HepG2 (cell line): ENCODE results near the gene PSMD3. TPM values are rescaled to one million over a fixed set of nuclear protein-coding genes. Genes with fewer than 3 reads are reported as not detected.

Source experiments
- ARNT2 ChIP-seq: sonication (generic); formaldehyde crosslinking; IDR thresholded peaks from 2 replicates; pipeline ENCODE4 v1.8.0; 2022; ENCODE audit warnings: mild to moderate bottlenecking, low read depth, missing genetic modification reagents, moderate library complexity
- FLYWCH1 ChIP-seq: sonication (generic); formaldehyde crosslinking; IDR thresholded peaks from 2 replicates; pipeline ENCODE4 v1.8.1; 2023; ENCODE audit warnings: mild to moderate bottlenecking, missing genetic modification reagents
- SETDB1 ChIP-seq: sonication (generic); formaldehyde crosslinking; IDR thresholded peaks from 2 replicates; pipeline ENCODE4 v1.5.1; 2020; ENCODE audit warnings: missing genetic modification reagents, mild to moderate bottlenecking, borderline replicate concordance
- SOX13 ChIP-seq, 3 experiments: fragments of 450-650 bp in 1 of 3; sonication (generic) in 1 of 3; formaldehyde crosslinking in 1 of 3; IDR thresholded peaks in 2 of 3; conservative IDR thresholded peaks in 1 of 3; 2 replicates each; pipeline versions ENCODE4 v1.5.0 to v1.6.1; 2016 to 2020; ENCODE audit warnings: antibody characterized with exemption in 1 of 3, mild to moderate bottlenecking in 1 of 3, missing compliant biosample characterization in 1 of 3, missing genetic modification reagents in 1 of 3, moderate library complexity in 1 of 3
- ZNF761 ChIP-seq: sonication (generic); formaldehyde crosslinking; conservative IDR thresholded peaks from 2 replicates; pipeline ENCODE4 v1.4.0; 2020; ENCODE audit warnings: mild to moderate bottlenecking, missing genetic modification reagents
- ZNF792 ChIP-seq: IDR thresholded peaks from 2 replicates; pipeline ENCODE4 v1.6.1; 2016
- polyA plus RNA-seq, 8 experiments: library from polyadenylated mRNA; depleted of rRNA in 3 of 8; stranded (reverse) in 7 of 8; unstranded in 1 of 8; fragments of >200 nt; fragmentation: Illumina TruSeq in 4 of 8; extraction: Trizol in 4 of 8; gene quantifications; 2 replicates each; pipeline versions ENCODE4 v1.2.1 to v1.2.3, GENCODE V29; 2011 to 2016; ENCODE audit warnings: low read depth in 4 of 8, missing spikeins in 1 of 8, mixed read lengths in 1 of 8; ENCODE audit not compliant: insufficient read depth in 1 of 8
- total RNA-seq, 5 experiments: library from RNA; depleted of rRNA; stranded (reverse); fragments of >200 nt; fragmentation: Illumina TruSeq; extraction: Trizol; gene quantifications; 2 replicates each; pipeline ENCODE4 v1.2.3, GENCODE V29; 2016; ENCODE audit warnings: low read depth in 1 of 5
- TF ChIP-seq, protein P1 (sequence below): sonication (generic); formaldehyde crosslinking; IDR thresholded peaks from 2 replicates; pipeline ENCODE4 v1.5.0; 2020; ENCODE audit warnings: mild to moderate bottlenecking, missing genetic modification reagents, borderline replicate concordance
- TF ChIP-seq, protein P2 (sequence below): sonication (generic); formaldehyde crosslinking; IDR thresholded peaks from 2 replicates; pipeline ENCODE4 v1.9.0; 2021; ENCODE audit warnings: missing genetic modification reagents, borderline replicate concordance
- TF ChIP-seq, protein P3 (sequence below), 2 experiments: sonication (generic) in 1 of 2; formaldehyde crosslinking in 1 of 2; IDR thresholded peaks; 2 replicates each; pipeline versions ENCODE4 v1.4.0 to v1.6.1; 2016 to 2020; ENCODE audit warnings: borderline replicate concordance in 1 of 2, low read depth in 1 of 2, mild to moderate bottlenecking in 1 of 2, missing genetic modification reagents in 1 of 2
- TF ChIP-seq, protein P4 (sequence below): sonication (generic); formaldehyde crosslinking; IDR thresholded peaks from 2 replicates; pipeline ENCODE4 v1.4.0; 2020; ENCODE audit warnings: mild to moderate bottlenecking, missing genetic modification reagents

PSMD3 gene
- total and polyA plus RNA-seq, 2 of the 13 experiments (the other 11 are each of a cell fraction or from before 2014, with no cell fraction given) = 97.4 to 146 TPM

DNA sequence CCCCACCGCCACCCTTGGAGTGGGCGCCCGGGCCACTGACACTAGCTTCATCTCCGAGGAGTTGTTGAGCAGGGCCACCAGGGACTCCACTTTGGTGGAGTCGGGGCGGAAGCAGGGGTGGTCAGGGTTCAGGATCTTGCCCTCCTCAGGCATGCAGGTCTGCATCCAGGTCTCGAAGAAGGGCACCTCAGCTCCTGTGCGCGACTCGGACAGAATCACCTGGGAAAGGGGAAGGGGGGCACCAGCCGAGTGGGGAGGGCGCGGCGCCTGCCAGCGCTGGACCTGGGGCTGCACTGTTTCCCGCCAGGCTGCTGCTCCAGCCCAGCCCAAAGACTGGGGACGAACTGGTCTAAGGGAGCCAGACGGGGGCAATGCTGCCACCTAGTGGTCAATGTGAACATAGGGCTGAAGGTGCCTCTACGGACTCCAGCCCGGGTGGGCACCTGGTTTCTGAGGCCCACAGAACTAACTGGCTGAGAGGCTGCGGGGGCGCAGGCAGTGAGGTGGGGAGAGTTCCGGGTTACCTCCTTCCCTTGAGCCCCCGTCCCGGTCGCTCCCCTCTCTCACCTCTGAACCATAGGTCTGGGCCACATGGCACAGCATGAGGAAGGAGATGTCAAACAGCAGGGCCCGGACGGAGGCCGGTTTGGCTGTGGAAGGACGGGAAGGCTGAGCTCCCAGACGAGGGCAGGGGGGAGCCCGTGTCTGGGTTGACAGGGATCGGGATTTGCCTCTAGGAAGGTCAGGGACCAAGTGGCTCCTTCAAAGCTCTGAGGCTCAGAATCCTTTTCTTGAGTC, 46.4 kb downstream of the PSMD3 start (continued):
- TF ChIP-seq, protein P1, sequence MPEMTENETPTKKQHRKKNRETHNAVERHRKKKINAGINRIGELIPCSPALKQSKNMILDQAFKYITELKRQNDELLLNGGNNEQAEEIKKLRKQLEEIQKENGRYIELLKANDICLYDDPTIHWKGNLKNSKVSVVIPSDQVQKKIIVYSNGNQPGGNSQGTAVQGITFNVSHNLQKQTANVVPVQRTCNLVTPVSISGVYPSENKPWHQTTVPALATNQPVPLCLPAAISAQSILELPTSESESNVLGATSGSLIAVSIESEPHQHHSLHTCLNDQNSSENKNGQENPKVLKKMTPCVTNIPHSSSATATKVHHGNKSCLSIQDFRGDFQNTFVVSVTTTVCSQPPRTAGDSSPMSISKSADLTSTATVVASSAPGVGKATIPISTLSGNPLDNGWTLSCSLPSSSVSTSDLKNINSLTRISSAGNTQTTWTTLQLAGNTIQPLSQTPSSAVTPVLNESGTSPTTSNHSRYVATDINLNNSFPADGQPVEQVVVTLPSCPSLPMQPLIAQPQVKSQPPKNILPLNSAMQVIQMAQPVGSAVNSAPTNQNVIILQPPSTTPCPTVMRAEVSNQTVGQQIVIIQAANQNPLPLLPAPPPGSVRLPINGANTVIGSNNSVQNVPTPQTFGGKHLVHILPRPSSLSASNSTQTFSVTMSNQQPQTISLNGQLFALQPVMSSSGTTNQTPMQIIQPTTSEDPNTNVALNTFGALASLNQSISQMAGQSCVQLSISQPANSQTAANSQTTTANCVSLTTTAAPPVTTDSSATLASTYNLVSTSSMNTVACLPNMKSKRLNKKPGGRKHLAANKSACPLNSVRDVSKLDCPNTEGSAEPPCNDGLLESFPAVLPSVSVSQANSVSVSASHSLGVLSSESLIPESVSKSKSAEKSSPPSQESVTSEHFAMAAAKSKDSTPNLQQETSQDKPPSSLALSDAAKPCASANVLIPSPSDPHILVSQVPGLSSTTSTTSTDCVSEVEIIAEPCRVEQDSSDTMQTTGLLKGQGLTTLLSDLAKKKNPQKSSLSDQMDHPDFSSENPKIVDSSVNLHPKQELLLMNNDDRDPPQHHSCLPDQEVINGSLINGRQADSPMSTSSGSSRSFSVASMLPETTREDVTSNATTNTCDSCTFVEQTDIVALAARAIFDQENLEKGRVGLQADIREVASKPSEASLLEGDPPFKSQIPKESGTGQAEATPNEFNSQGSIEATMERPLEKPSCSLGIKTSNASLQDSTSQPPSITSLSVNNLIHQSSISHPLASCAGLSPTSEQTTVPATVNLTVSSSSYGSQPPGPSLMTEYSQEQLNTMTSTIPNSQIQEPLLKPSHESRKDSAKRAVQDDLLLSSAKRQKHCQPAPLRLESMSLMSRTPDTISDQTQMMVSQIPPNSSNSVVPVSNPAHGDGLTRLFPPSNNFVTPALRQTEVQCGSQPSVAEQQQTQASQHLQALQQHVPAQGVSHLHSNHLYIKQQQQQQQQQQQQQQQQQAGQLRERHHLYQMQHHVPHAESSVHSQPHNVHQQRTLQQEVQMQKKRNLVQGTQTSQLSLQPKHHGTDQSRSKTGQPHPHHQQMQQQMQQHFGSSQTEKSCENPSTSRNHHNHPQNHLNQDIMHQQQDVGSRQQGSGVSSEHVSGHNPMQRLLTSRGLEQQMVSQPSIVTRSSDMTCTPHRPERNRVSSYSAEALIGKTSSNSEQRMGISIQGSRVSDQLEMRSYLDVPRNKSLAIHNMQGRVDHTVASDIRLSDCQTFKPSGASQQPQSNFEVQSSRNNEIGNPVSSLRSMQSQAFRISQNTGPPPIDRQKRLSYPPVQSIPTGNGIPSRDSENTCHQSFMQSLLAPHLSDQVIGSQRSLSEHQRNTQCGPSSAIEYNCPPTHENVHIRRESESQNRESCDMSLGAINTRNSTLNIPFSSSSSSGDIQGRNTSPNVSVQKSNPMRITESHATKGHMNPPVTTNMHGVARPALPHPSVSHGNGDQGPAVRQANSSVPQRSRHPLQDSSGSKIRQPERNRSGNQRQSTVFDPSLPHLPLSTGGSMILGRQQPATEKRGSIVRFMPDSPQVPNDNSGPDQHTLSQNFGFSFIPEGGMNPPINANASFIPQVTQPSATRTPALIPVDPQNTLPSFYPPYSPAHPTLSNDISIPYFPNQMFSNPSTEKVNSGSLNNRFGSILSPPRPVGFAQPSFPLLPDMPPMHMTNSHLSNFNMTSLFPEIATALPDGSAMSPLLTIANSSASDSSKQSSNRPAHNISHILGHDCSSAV (CRISPR knock-in tag) = no peak
- no peak for TF ChIP-seq SETDB1 (CRISPR knock-in tag)
- TF ChIP-seq, protein P2, sequence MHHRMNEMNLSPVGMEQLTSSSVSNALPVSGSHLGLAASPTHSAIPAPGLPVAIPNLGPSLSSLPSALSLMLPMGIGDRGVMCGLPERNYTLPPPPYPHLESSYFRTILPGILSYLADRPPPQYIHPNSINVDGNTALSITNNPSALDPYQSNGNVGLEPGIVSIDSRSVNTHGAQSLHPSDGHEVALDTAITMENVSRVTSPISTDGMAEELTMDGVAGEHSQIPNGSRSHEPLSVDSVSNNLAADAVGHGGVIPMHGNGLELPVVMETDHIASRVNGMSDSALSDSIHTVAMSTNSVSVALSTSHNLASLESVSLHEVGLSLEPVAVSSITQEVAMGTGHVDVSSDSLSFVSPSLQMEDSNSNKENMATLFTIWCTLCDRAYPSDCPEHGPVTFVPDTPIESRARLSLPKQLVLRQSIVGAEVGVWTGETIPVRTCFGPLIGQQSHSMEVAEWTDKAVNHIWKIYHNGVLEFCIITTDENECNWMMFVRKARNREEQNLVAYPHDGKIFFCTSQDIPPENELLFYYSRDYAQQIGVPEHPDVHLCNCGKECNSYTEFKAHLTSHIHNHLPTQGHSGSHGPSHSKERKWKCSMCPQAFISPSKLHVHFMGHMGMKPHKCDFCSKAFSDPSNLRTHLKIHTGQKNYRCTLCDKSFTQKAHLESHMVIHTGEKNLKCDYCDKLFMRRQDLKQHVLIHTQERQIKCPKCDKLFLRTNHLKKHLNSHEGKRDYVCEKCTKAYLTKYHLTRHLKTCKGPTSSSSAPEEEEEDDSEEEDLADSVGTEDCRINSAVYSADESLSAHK = no peak
- no peak for TF ChIP-seq ZNF761 (CRISPR knock-in tag)
- TF ChIP-seq FLYWCH1 (CRISPR knock-in tag) = no peak
- TF ChIP-seq ZNF792 (CRISPR knock-in tag) = no peak
- TF ChIP-seq, protein P3, sequence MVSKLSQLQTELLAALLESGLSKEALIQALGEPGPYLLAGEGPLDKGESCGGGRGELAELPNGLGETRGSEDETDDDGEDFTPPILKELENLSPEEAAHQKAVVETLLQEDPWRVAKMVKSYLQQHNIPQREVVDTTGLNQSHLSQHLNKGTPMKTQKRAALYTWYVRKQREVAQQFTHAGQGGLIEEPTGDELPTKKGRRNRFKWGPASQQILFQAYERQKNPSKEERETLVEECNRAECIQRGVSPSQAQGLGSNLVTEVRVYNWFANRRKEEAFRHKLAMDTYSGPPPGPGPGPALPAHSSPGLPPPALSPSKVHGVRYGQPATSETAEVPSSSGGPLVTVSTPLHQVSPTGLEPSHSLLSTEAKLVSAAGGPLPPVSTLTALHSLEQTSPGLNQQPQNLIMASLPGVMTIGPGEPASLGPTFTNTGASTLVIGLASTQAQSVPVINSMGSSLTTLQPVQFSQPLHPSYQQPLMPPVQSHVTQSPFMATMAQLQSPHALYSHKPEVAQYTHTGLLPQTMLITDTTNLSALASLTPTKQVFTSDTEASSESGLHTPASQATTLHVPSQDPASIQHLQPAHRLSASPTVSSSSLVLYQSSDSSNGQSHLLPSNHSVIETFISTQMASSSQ (IDR thresholded peaks at IDR 0.05; ENCODE audit: low read depth) = no peak
- TF ChIP-seq, protein P3 (CRISPR knock-in tag; IDR thresholded peaks at IDR 0.05; ENCODE audit: borderline replicate concordance) = no peak
- TF ChIP-seq, protein P4, sequence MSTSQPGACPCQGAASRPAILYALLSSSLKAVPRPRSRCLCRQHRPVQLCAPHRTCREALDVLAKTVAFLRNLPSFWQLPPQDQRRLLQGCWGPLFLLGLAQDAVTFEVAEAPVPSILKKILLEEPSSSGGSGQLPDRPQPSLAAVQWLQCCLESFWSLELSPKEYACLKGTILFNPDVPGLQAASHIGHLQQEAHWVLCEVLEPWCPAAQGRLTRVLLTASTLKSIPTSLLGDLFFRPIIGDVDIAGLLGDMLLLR (CRISPR knock-in tag) = no peak
- no peak for TF ChIP-seq SOX13 (IDR thresholded peaks at IDR 0.05)
- no peak for TF ChIP-seq SOX13 (CRISPR knock-in tag; conservative IDR thresholded peaks at IDR 0.05 in 1 of 2, IDR thresholded peaks at IDR 0.05 in 1 of 2)
- TF ChIP-seq ARNT2 = no peak
